OCI-LY7 (cell line): Measurements from ENCODE around the gene SLC39A10. TPM values are rescaled to one million over a fixed set of nuclear protein-coding genes. Genes with fewer than 3 reads are reported as not detected.

Source experiments
- BruUV-seq: library from RNA; stranded (reverse); fragments of 400-500 nt; replicated peaks from 2 replicates; lab custom pipeline; 2021; lab: Mats Ljungman, UMichigan
- CTCF ChIA-PET: fragments of 300-600 bp; sonication (Branson Sonifier 250); formaldehyde crosslinking; loops from one replicate; lab custom pipeline; 2022; ENCODE audit warnings: antibody characterized with exemption; ENCODE audit not compliant: unreplicated experiment; lab: Charles Lee
- POLR2A ChIA-PET: fragments of 300-600 bp; sonication (Branson Sonifier 250); formaldehyde crosslinking; loops from one replicate; lab custom pipeline; 2022; ENCODE audit warnings: antibody characterized with exemption; lab: Charles Lee
- DNase-seq: peaks from one replicate; pipeline ENCODE4 v3.0.0-alpha.2; 2015; ENCODE audit warnings: low spot score
- H2AFZ ChIP-seq: fragments of 200-600 bp; sonication (generic), shearing (Covaris generic); 2 replicates; pipeline ENCODE4 v1.6.1; 2014; ENCODE audit warnings: mild to moderate bottlenecking, antibody characterized with exemption, low read length, moderate library complexity
- H3K27ac ChIP-seq: fragments of 200-600 bp; sonication (generic); 2 replicates; pipeline ENCODE4 v1.5.1; 2014; ENCODE audit warnings: mixed run types, low read depth, mild to moderate bottlenecking, moderate library complexity, low read length, inconsistent platforms; ENCODE audit not compliant: poor library complexity, severe bottlenecking
- H3K36me3 ChIP-seq: fragments of 200-600 bp; sonication (generic); 2 replicates; pipeline ENCODE4 v1.6.1; 2014; ENCODE audit warnings: mild to moderate bottlenecking, antibody characterized with exemption, low read length, moderate library complexity, mixed read lengths; ENCODE audit not compliant: insufficient read depth
- H3K4me1 ChIP-seq: fragments of 200-600 bp; sonication (generic); 2 replicates; pipeline ENCODE4 v1.5.1; 2014; ENCODE audit warnings: mild to moderate bottlenecking, low read length; ENCODE audit not compliant: insufficient read depth, poor library complexity, severe bottlenecking
- H3K4me2 ChIP-seq: fragments of 200-600 bp; sonication (generic); 2 replicates; pipeline ENCODE4 v1.6.1; 2014; ENCODE audit warnings: mild to moderate bottlenecking, low read length
- H3K4me3 ChIP-seq: fragments of 200-600 bp; sonication (generic); 2 replicates; pipeline ENCODE4 v1.5.1; 2014; ENCODE audit warnings: mild to moderate bottlenecking, low read depth, low read length; ENCODE audit not compliant: poor library complexity, severe bottlenecking
- H3K79me2 ChIP-seq: fragments of 200-600 bp; sonication (generic); 2 replicates; pipeline ENCODE4 v1.6.1; 2016; ENCODE audit warnings: low read depth, mild to moderate bottlenecking, low read length, moderate library complexity, mixed read lengths; ENCODE audit not compliant: insufficient read depth
- H3K9me2 ChIP-seq: fragments of 200-600 bp; sonication (generic); 2 replicates; pipeline ENCODE4 v1.6.1; 2016; ENCODE audit warnings: mild to moderate bottlenecking, low read length, mixed read lengths; ENCODE audit not compliant: insufficient read depth
- H3K9me3 ChIP-seq: fragments of 200-600 bp; sonication (generic); 2 replicates; pipeline ENCODE4 v1.6.1; 2014; ENCODE audit warnings: mild to moderate bottlenecking, mixed run types, low read length, mixed read lengths
- H4K20me1 ChIP-seq: fragments of 200-600 bp; sonication (generic); 2 replicates; pipeline ENCODE4 v1.6.1; 2014; ENCODE audit warnings: mild to moderate bottlenecking, antibody characterized with exemption, low read length, moderate library complexity, mixed read lengths; ENCODE audit not compliant: insufficient read depth
- EZH2phosphoT487 ChIP-seq: fragments of 200-600 bp; sonication (generic); IDR thresholded peaks from 2 replicates; pipeline ENCODE4 v1.6.1; 2018; ENCODE audit warnings: low read depth, borderline replicate concordance, mild to moderate bottlenecking, mixed run types, antibody characterized with exemption, low read length, moderate library complexity, mixed read lengths
- intact Hi-C: fragments of 100-400 bp; cut with micrococcal nuclease; formaldehyde crosslinking; loops from one replicate; pipeline ENCODE4 v1.10.0; 2022; ENCODE audit not compliant: unreplicated experiment
- small RNA-seq: library from RNA; depleted of rRNA; stranded (forward); fragments of <200 nt; gene quantifications from one replicate; pipeline ENCODE3, GENCODE V24; 2014
- total RNA-seq, 2 experiments: library from RNA; depleted of rRNA in 1 of 2; stranded (reverse); fragments of >200 nt in 1 of 2; shearing (Covaris generic) in 1 of 2; gene quantifications; 2 replicates each; pipeline ENCODE4 v1.2.3, GENCODE V29; 2014 to 2022
- TF ChIP-seq, protein P1 (sequence below): fragments of 200-600 bp; sonication (generic); conservative IDR thresholded peaks from 2 replicates; pipeline ENCODE4 v1.5.1; 2014; ENCODE audit warnings: mild to moderate bottlenecking, antibody characterized with exemption, low read length, moderate library complexity, mixed read lengths

The SLC39A10 gene
- total RNA-seq, 2 experiments from 2014 or later, result 14.7 to 31.9 TPM

DNA sequence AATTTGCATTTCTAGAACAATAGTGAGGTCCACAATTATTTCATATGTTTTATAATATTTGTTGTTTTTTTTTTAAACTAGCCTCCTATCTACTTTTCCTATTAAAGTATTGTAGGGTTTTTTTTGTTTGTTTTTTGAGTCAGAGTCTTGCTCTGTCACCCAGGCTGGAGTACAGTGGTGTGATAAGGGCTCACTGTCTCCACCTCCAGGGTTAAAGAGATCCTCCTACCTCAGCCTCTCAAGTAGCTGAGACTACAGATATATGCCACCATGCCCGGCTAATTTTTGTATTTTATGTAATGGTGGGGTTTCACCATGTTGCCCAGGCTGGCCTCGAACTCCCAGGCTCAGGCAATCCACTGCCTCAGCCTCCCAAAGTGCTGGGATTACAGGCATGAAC, 122.5 kb downstream of the SLC39A10 start:
- H3K79me2 ChIP-seq, result no peaks in the 10 kb centered on the region
- H3K4me2 ChIP-seq, result no peak overlapping the region
- H3K9me3 ChIP-seq, result no peaks in the 10 kb centered on the region
- no peak overlapping the region for H2AFZ ChIP-seq
- TF ChIP-seq, protein P1, sequence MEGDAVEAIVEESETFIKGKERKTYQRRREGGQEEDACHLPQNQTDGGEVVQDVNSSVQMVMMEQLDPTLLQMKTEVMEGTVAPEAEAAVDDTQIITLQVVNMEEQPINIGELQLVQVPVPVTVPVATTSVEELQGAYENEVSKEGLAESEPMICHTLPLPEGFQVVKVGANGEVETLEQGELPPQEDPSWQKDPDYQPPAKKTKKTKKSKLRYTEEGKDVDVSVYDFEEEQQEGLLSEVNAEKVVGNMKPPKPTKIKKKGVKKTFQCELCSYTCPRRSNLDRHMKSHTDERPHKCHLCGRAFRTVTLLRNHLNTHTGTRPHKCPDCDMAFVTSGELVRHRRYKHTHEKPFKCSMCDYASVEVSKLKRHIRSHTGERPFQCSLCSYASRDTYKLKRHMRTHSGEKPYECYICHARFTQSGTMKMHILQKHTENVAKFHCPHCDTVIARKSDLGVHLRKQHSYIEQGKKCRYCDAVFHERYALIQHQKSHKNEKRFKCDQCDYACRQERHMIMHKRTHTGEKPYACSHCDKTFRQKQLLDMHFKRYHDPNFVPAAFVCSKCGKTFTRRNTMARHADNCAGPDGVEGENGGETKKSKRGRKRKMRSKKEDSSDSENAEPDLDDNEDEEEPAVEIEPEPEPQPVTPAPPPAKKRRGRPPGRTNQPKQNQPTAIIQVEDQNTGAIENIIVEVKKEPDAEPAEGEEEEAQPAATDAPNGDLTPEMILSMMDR, result peak; percentile 35; the same call in 1 of the 2 replicates
- no peak for TF ChIP-seq EZH2phosphoT487
- ChIA-PET CTCF (no interaction called here), POLR2A (interaction anchor here (0.7 kb wide), 1 partner anchor 1549 kb away, joined by 3 read pairs; no protein-coding TSS in a partner anchor)
- H3K4me1 ChIP-seq, result no peaks in the 10 kb centered on the region
- no peak overlapping the region for H3K4me3 ChIP-seq
- H3K9me2 ChIP-seq, result no peaks in the 10 kb centered on the region
- no peaks in the 10 kb centered on the region for H4K20me1 ChIP-seq
- H3K27ac ChIP-seq, result no peak overlapping the region
- intact Hi-C loops, result no loop called here
- H3K36me3 ChIP-seq, result no peaks in the 10 kb centered on the region
- DNase-seq, result no peak
- BruUV-seq, result no TSS peak

DNA sequence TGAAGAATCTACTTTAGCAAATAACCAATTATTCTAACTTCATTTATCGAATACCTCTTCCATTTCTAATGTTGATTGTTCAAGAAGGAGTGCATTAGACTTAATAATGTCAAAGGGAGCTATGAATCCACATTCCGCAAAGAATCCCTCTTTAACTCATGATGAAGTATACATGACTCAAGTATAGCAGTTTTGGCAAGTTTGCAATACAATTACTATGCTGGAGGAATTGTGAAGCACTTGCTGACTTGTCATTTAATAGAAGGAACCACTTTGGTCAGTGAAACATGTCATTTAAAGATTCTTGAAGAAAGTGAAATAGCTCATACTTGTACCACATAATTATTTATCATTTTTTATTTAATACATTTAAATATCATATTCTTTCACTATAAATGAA, 125.1 kb downstream of the SLC39A10 start:
- intact Hi-C loops, result no loop called here
- TF ChIP-seq EZH2phosphoT487, result no peak
- TF ChIP-seq, protein P1, result no peak
- Histone ChIP-seq H3K4me3 (no peak overlapping the region), H3K9me3 (no peaks in the 10 kb centered on the region), H3K27ac (no peak overlapping the region), H3K36me3 (no peaks in the 10 kb centered on the region), H3K4me1 (no peaks in the 10 kb centered on the region), H4K20me1 (no peaks in the 10 kb centered on the region), H2AFZ (no peak overlapping the region), H3K9me2 (no peaks in the 10 kb centered on the region), H3K4me2 (no peak overlapping the region), H3K79me2 (no peaks in the 10 kb centered on the region)
- DNase-seq, result no peak
- CTCF ChIA-PET, result no interaction called here
- no TSS peak for BruUV-seq
- POLR2A ChIA-PET, result no interaction called here

Small RNAs within 50 kb of the gene (small RNA-seq; reads per million reads assigned to genes)
- not detected for gene RNU6-915P
